CD4-positive, alpha-beta T cell treated with Interleukin-1 beta for 1 hour (primary cell): ENCODE data around the gene GAGE12E.
"Not testable (repeated sequence)": the region's sequence is repeated elsewhere in the genome, so short reads cannot be mapped to it uniquely, and the experiment has no call there.

Experiments
- DNase-seq, 2 donors: peaks; one replicate each; pipeline ENCODE4 v3.0.0-alpha.2; 2020 to 2022

Gene GAGE12E

GRCh38 chrX:49550989-49551388 is at the start of gene GAGE12E:
TSS of gene GAGE12E (plus strand) at chrX:49551289. CDS start at chrX:49552444, 1,155 bp downstream.
- not testable (repeated sequence) for DNase-seq

- not testable (repeated sequence) for DNase-seq
Measured at GRCh38 chrX:49531877-49532276, 19.2 kb upstream of the GAGE12E start, which contains the start of gene GAGE12C. TSS of gene GAGE12C (plus strand) at chrX:49532177. CDS start at chrX:49533332, 1,155 bp downstream.

GRCh38 chrX:49541433-49541832 is 9.7 kb upstream of the GAGE12E start, which contains the start of gene GAGE12D:
TSS of gene GAGE12D (plus strand) at chrX:49541733. CDS start at chrX:49542888, 1,155 bp downstream.
- not testable (repeated sequence) for DNase-seq

GRCh38 chrX:49560542-49560941 is 9.5 kb downstream of the GAGE12E start, which contains the start of gene GAGE12F:
TSS of gene GAGE12F (plus strand) at chrX:49560842. CDS start at chrX:49561997, 1,155 bp downstream.
- DNase-seq: not testable (repeated sequence)

GRCh38 chrX:49568728-49569127 is 17.6 kb downstream of the GAGE12E start:
- not testable (repeated sequence) for DNase-seq

- not testable (repeated sequence) for DNase-seq
Measured at GRCh38 chrX:49569152-49569551, 18.1 kb downstream of the GAGE12E start.

- DNase-seq: not testable (repeated sequence)
Measured at GRCh38 chrX:49570100-49570499, 19.0 kb downstream of the GAGE12E start, which contains the start of gene GAGE12G. TSS of gene GAGE12G (plus strand) at chrX:49570400. CDS start at chrX:49571555, 1,155 bp downstream.

- DNase-seq: not testable (repeated sequence)
Measured at GRCh38 chrX:49579649-49580048, 28.6 kb downstream of the GAGE12E start, which contains the start of gene GAGE12H. TSS of gene GAGE12H (plus strand) at chrX:49579949. CDS start at chrX:49581104, 1,155 bp downstream.

- DNase-seq: not testable (repeated sequence)
Measured at GRCh38 chrX:49589196-49589595, 38.1 kb downstream of the GAGE12E start, which contains the start of gene GAGE2A. TSS of gene GAGE2A (plus strand) at chrX:49589496. CDS start at chrX:49590651, 1,155 bp downstream.

GRCh38 chrX:49589769-49590478 is 38.8 kb downstream of the GAGE12E start:
- DNase-seq: not testable (repeated sequence)

GRCh38 chrX:49590488-49590887 is 39.4 kb downstream of the GAGE12E start:
- DNase-seq: not testable (repeated sequence)

- not testable (repeated sequence) for DNase-seq
Measured at GRCh38 chrX:49598720-49599119, 47.6 kb downstream of the GAGE12E start, which contains the start of gene GAGE1. TSS of gene GAGE1 (plus strand) at chrX:49599020. CDS start at chrX:49600175, 1,155 bp downstream.
